ENCODE results near the gene NACC2.

NACC2 gene

GRCh38 chr9:136007934-136008692, 87.0 kb downstream of the NACC2 start:
- DNase-seq, result no peak

GRCh38 chr9:136007276-136007933, 87.7 kb downstream of the NACC2 start:
- DNase-seq, result no peak

GRCh38 chr9:136006169-136006568, 88.9 kb downstream of the NACC2 start:
- no peak for DNase-seq

GRCh38 chr9:136004712-136005111, 90.4 kb downstream of the NACC2 start:
- DNase-seq, result no peak

- DNase-seq, result no peak
Observed at GRCh38 chr9:136004219-136004618, 90.9 kb downstream of the NACC2 start.

GRCh38 chr9:136003411-136004218, 91.5 kb downstream of the NACC2 start:
- no peak for DNase-seq

GRCh38 chr9:136002881-136003280, 92.2 kb downstream of the NACC2 start:
- no peak for DNase-seq

GRCh38 chr9:136002215-136002614, 92.9 kb downstream of the NACC2 start:
- DNase-seq, result no peak

GRCh38 chr9:136001231-136001630, 93.9 kb downstream of the NACC2 start:
- no peak for DNase-seq

- DNase-seq, result no peak
Observed at GRCh38 chr9:135998410-135999071, 96.5 kb downstream of the NACC2 start.

- no peak for DNase-seq
Observed at GRCh38 chr9:135998016-135998380, 97.1 kb downstream of the NACC2 start.

GRCh38 chr9:135997090-135998015, 97.7 kb downstream of the NACC2 start:
- DNase-seq, result no peak

GRCh38 chr9:135995816-135996215, 99.3 kb downstream of the NACC2 start:
- no peak for DNase-seq

GRCh38 chr9:135994501-135995192, 100.4 kb downstream of the NACC2 start:
- no peak for DNase-seq

- no peak for DNase-seq
Observed at GRCh38 chr9:135993765-135994500, 101.2 kb downstream of the NACC2 start.

GRCh38 chr9:135993409-135993742, 101.7 kb downstream of the NACC2 start:
- DNase-seq, result no peak

GRCh38 chr9:135992486-135993408, 102.3 kb downstream of the NACC2 start:
- peak; percentile 40 for DNase-seq

GRCh38 chr9:135991771-135992170, 103.3 kb downstream of the NACC2 start:
- no peak for DNase-seq

Data from activated naive CD4-positive, alpha-beta T cell treated with Interleukin-2 at 50 U/mL for 16 hours (primary cell).